Lower leg skin (tissue), 3 donors: Measurements from ENCODE around the gene INTS7.

ENCODE experiments used
- CTCF ChIP-seq, 3 donors: fragments of 450-650 bp; IDR thresholded peaks; one replicate each; pipeline ENCODE4 v1.5.1; 2016; ENCODE audit warnings: antibody characterized with exemption in 3 of 3, mild to moderate bottlenecking in 3 of 3, moderate library complexity in 2 of 3
- POLR2A ChIP-seq, 2 donors: fragments of 450-650 bp; IDR thresholded peaks; one replicate each; pipeline ENCODE4 v1.6.1; 2016 to 2017; ENCODE audit warnings: antibody characterized with exemption in 2 of 2, mild to moderate bottlenecking in 1 of 2, moderate library complexity in 1 of 2

- TF ChIP-seq CTCF (IDR thresholded peaks at IDR 0.05): no peak
- TF ChIP-seq POLR2A (IDR thresholded peaks at IDR 0.05): no peak
Measured at GRCh38 chr1:212034516-212035122, 738 bp downstream of the INTS7 start.
